Keratinocyte (primary cell): Measurements from ENCODE around the gene PLSCR3. TPM values are rescaled to one million over a fixed set of nuclear protein-coding genes. Genes with fewer than 3 reads are reported as not detected.

Source experiments
- DNase-seq: peaks from one replicate; pipeline ENCODE4 v3.0.0-alpha.2; 2011; ENCODE audit warnings: low read depth, missing footprints, low spot score
- FAIRE-seq: peaks from 2 replicates; lab custom pipeline; 2011; peaks lifted over from hg19 to GRCh38; lab: Jason Lieb, UNC
- H2AFZ ChIP-seq: 2 replicates; pipeline ENCODE4 v1.6.0; 2012; ENCODE audit warnings: low read length, control low read depth, inconsistent platforms; ENCODE audit not compliant: control insufficient read depth
- H3K27ac ChIP-seq: 2 replicates; pipeline ENCODE4 v1.5.1; 2011; ENCODE audit warnings: low read length; ENCODE audit not compliant: control insufficient read depth, insufficient read depth
- H3K27me3 ChIP-seq: 3 replicates; pipeline ENCODE4 v1.6.0; 2011; ENCODE audit warnings: low read length; ENCODE audit not compliant: control insufficient read depth, insufficient read depth; ENCODE audit errors: extremely low read depth
- H3K36me3 ChIP-seq, 2 experiments: 2 replicates in 1 of 2; 3 replicates in 1 of 2; pipeline ENCODE4 v1.5.1; 2011; ENCODE audit warnings: low read length in 2 of 2, mild to moderate bottlenecking in 1 of 2; ENCODE audit not compliant: control insufficient read depth in 2 of 2, insufficient read depth in 2 of 2; ENCODE audit errors: extremely low read depth in 1 of 2
- H3K4me1 ChIP-seq: 3 replicates; pipeline ENCODE4 v1.5.1; 2011; ENCODE audit warnings: low read length; ENCODE audit not compliant: control insufficient read depth, insufficient read depth; ENCODE audit errors: extremely low read depth
- H3K4me2 ChIP-seq: 3 replicates; pipeline ENCODE4 v1.6.0; 2011; ENCODE audit warnings: low read depth, low read length; ENCODE audit not compliant: control insufficient read depth, insufficient read depth; ENCODE audit errors: extremely low read depth
- H3K4me3 ChIP-seq, 3 experiments: fragments of 200-600 bp in 1 of 3; sonication (generic) in 1 of 3; 2 replicates in 2 of 3; 3 replicates in 1 of 3; pipeline ENCODE4 v1.5.1; 2011 to 2016; ENCODE audit warnings: low read length in 3 of 3, mild to moderate bottlenecking in 3 of 3, control low read depth in 2 of 3, inconsistent platforms in 1 of 3, low read depth in 1 of 3, mixed read lengths in 1 of 3, mixed run types in 1 of 3, moderate library complexity in 1 of 3; ENCODE audit not compliant: control insufficient read depth in 2 of 3, insufficient read depth in 2 of 3; ENCODE audit errors: extremely low read depth in 1 of 3
- H3K79me2 ChIP-seq: 2 replicates; pipeline ENCODE4 v1.6.0; 2012; ENCODE audit warnings: low read length; ENCODE audit not compliant: control insufficient read depth, insufficient read depth
- H3K9ac ChIP-seq: 3 replicates; pipeline ENCODE4 v1.6.0; 2011; ENCODE audit warnings: low read length; ENCODE audit not compliant: control insufficient read depth, insufficient read depth; ENCODE audit errors: extremely low read depth
- H3K9me1 ChIP-seq: 3 replicates; pipeline ENCODE4 v1.6.0; 2011; ENCODE audit warnings: low read length; ENCODE audit not compliant: control insufficient read depth, insufficient read depth; ENCODE audit errors: extremely low read depth
- H3K9me3 ChIP-seq: 2 replicates; pipeline ENCODE4 v1.5.1; 2012; ENCODE audit warnings: low read depth, low read length; ENCODE audit not compliant: control insufficient read depth
- H4K20me1 ChIP-seq: 3 replicates; pipeline ENCODE4 v1.6.0; 2011; ENCODE audit warnings: low read length; ENCODE audit not compliant: control insufficient read depth, insufficient read depth; ENCODE audit errors: extremely low read depth
- CTCF ChIP-seq, 3 experiments: IDR thresholded peaks in 1 of 3; conservative IDR thresholded peaks in 1 of 3; optimal IDR thresholded peaks in 1 of 3; 2 replicates in 2 of 3; 3 replicates in 1 of 3; pipeline versions ENCODE3 to v1.5.1; 2011; ENCODE audit warnings: low read length in 3 of 3, mild to moderate bottlenecking in 3 of 3, moderate library complexity in 2 of 3, control low read depth in 1 of 3, inconsistent platforms in 1 of 3; ENCODE audit not compliant: insufficient read depth in 2 of 3; ENCODE audit errors: extremely low read depth in 1 of 3
- EZH2 ChIP-seq: IDR thresholded peaks from one replicate; pipeline ENCODE4 v1.6.1; 2012; ENCODE audit warnings: inconsistent platforms, mild to moderate bottlenecking, low read length, moderate library complexity
- dilution Hi-C: fragments of 300-500 bp; cut with MboI; formaldehyde crosslinking; loops from one replicate; pipeline ENCODE4 v1.7.0; 2020; ENCODE audit warnings: low sequenced_read_pairs; ENCODE audit not compliant: extremely low pct_ligation_motif_present
- polyA plus RNA-seq, 5 experiments: library from polyadenylated mRNA; depleted of rRNA in 3 of 5; stranded (reverse) in 3 of 5; stranded (forward) in 1 of 5; unstranded in 1 of 5; fragments of >200 nt; gene quantifications; 1 replicate in 1 of 5; 2 replicates in 3 of 5; 3 replicates in 1 of 5; pipeline versions ENCODE4 v1.2.1 to v1.2.3, GENCODE V29; 2011 to 2012; ENCODE audit warnings: missing spikeins in 2 of 5, low read depth in 1 of 5, low replicate concordance in 1 of 5

The PLSCR3 gene
- polyA plus RNA-seq, 1 donor (not counting 4 experiments of a cell fraction or from before 2014, with no cell fraction given): 30.5 TPM

- Histone ChIP-seq H3K9me1 (no peaks in the 10 kb centered on the region), H2AFZ (no peak overlapping the region), H3K4me3 (no peak overlapping the region), H3K9ac (no peak overlapping the region), H3K4me1 (peaks cover 8% of the 10 kb centered on the region), H3K36me3 (peaks cover 0 to 4% of the 10 kb centered on the region in 2 experiments), H3K9me3 (no peaks in the 10 kb centered on the region), H4K20me1 (no peaks in the 10 kb centered on the region), H3K4me2 (no peak overlapping the region), H3K27ac (no peak overlapping the region), H3K27me3 (no peaks in the 10 kb centered on the region), H3K79me2 (no peaks in the 10 kb centered on the region)
- TF ChIP-seq CTCF (optimal IDR thresholded peaks at IDR 0.05 in 1 of 3, IDR thresholded peaks at IDR 0.05 in 1 of 3, conservative IDR thresholded peaks at IDR 0.05 in 1 of 3; ENCODE audit: extremely low read depth in 1 of 3, insufficient read depth in 2 of 3, low read length in 3 of 3) (peak in 2 of 3 experiments; percentile 15 to 22), EZH2 (no peak)
- dilution Hi-C loops: no loop called here
- DNase-seq (no peak), FAIRE-seq (no peak)
These were observed 22.0 kb upstream of the PLSCR3 start for GRCh38 chr17:7416323-7416722.

GRCh38 chr17:7415784-7416183 lies 21.5 kb upstream of the PLSCR3 start:
- peaks cover 8% of the 10 kb centered on the region for H3K4me1 ChIP-seq
- dilution Hi-C loops: no loop called here
- no peak for DNase-seq
- TF ChIP-seq CTCF (optimal IDR thresholded peaks at IDR 0.05 in 1 of 3, IDR thresholded peaks at IDR 0.05 in 1 of 3, conservative IDR thresholded peaks at IDR 0.05 in 1 of 3; ENCODE audit: extremely low read depth in 1 of 3, insufficient read depth in 2 of 3, low read length in 3 of 3): no peak
- TF ChIP-seq EZH2: no peak
- H2AFZ ChIP-seq: no peak overlapping the region
- H3K9ac ChIP-seq: no peak overlapping the region
- no peaks in the 10 kb centered on the region for H3K79me2 ChIP-seq
- H3K27ac ChIP-seq: no peak overlapping the region
- no peaks in the 10 kb centered on the region for H3K27me3 ChIP-seq
- no peaks in the 10 kb centered on the region for H3K9me1 ChIP-seq
- H3K36me3 ChIP-seq: peaks cover 0 to 4% of the 10 kb centered on the region in 2 experiments
- FAIRE-seq: no peak
- no peaks in the 10 kb centered on the region for H4K20me1 ChIP-seq
- no peaks in the 10 kb centered on the region for H3K9me3 ChIP-seq
- H3K4me3 ChIP-seq: no peak overlapping the region
- H3K4me2 ChIP-seq: no peak overlapping the region
